K562 (cell line): ENCODE data around the gene PEX5L.

Source experiments
- CREB1 ChIP-seq, 2 experiments: sonication (generic) in 1 of 2; formaldehyde crosslinking in 1 of 2; IDR thresholded peaks; 2 replicates each; pipeline versions ENCODE4 v1.6.1 to v1.8.0; 2012 to 2022; ENCODE audit warnings: inconsistent platforms in 1 of 2, mild to moderate bottlenecking in 1 of 2, missing genetic modification reagents in 1 of 2, moderate library complexity in 1 of 2
- CTCF ChIP-seq, 3 experiments: IDR thresholded peaks in 2 of 3; conservative IDR thresholded peaks in 1 of 3; 2 replicates each; pipeline ENCODE4 v1.5.1; 2011 to 2012; ENCODE audit warnings: low read length in 3 of 3, mild to moderate bottlenecking in 3 of 3, control low read depth in 2 of 3, improper control_type of control experiment in 1 of 3, inconsistent platforms in 1 of 3, low read depth in 1 of 3, mixed read lengths in 1 of 3, moderate library complexity in 1 of 3; ENCODE audit not compliant: insufficient read depth in 2 of 3
- FOSL1 ChIP-seq: fragments of 200-800 bp; sonication (Bioruptor generic); conservative IDR thresholded peaks from 2 replicates; pipeline ENCODE4 v1.6.1; 2016; ENCODE audit warnings: missing genetic modification characterization, missing compliant biosample characterization
- MYC ChIP-seq, 2 experiments: fragments of 250-450 bp in 1 of 2; sonication (Bioruptor Pico) in 1 of 2; IDR thresholded peaks; 2 replicates each; pipeline versions ENCODE4 v1.5.1 to v1.6.1; 2012 to 2021; ENCODE audit warnings: low read depth in 2 of 2, borderline replicate concordance in 1 of 2, improper control_type of control experiment in 1 of 2, low read length in 1 of 2, mild to moderate bottlenecking in 1 of 2, moderate library complexity in 1 of 2
- PHF8 ChIP-seq: fragments of 200-600 bp; sonication (generic); IDR thresholded peaks from 2 replicates; pipeline ENCODE4 v1.6.1; 2012; ENCODE audit warnings: mixed run types, mild to moderate bottlenecking, inconsistent platforms, low read length, moderate library complexity, borderline replicate concordance
- POLR2A ChIP-seq: fragments of 450-650 bp; conservative IDR thresholded peaks from 2 replicates; pipeline ENCODE4 v1.6.1; 2016
- POLR2AphosphoS5 ChIP-seq: IDR thresholded peaks from 2 replicates; pipeline ENCODE4 v1.6.1; 2011; ENCODE audit warnings: mild to moderate bottlenecking, low read depth, low read length, moderate library complexity; ENCODE audit not compliant: control insufficient read depth, insufficient read depth
- TBP ChIP-seq: optimal IDR thresholded peaks from 2 replicates; pipeline ENCODE3; 2011; ENCODE audit warnings: low read depth, low read length, improper control_type of control experiment
- USF2 ChIP-seq: sonication (generic); formaldehyde crosslinking; IDR thresholded peaks from 2 replicates; pipeline ENCODE4 v1.5.0; 2020; ENCODE audit warnings: missing genetic modification reagents
- ZBTB43 ChIP-seq: sonication (generic); formaldehyde crosslinking; IDR thresholded peaks from 2 replicates; pipeline ENCODE4 v1.8.0; 2023; ENCODE audit warnings: mild to moderate bottlenecking, missing genetic modification reagents
- ZKSCAN3 ChIP-seq: fragments of 250-450 bp; sonication (Bioruptor Pico); IDR thresholded peaks from 2 replicates; pipeline ENCODE4 v1.4.0; 2020
- ZNF609 ChIP-seq: sonication (generic); formaldehyde crosslinking; IDR thresholded peaks from 2 replicates; pipeline ENCODE4 v1.8.1; 2023; ENCODE audit warnings: missing genetic modification reagents, mild to moderate bottlenecking, borderline replicate concordance
- ZNF764 ChIP-seq: fragments of 250-450 bp; sonication (Bioruptor Pico); IDR thresholded peaks from 2 replicates; pipeline ENCODE4 v1.4.0; 2020; ENCODE audit warnings: low read depth, mild to moderate bottlenecking, moderate library complexity

GRCh38 chr3:179745079-179745478 is 291.7 kb downstream of the PEX5L start:
- TF ChIP-seq CTCF (IDR thresholded peaks at IDR 0.05 in 2 of 3, conservative IDR thresholded peaks at IDR 0.05 in 1 of 3; ENCODE audit: insufficient read depth in 2 of 3, low read depth in 1 of 3, low read length in 3 of 3) (no peak), PHF8 (no peak), ZKSCAN3 (CRISPR knock-in tag) (no peak), TBP (no peak), FOSL1 (tag) (no peak), ZNF609 (CRISPR knock-in tag) (no peak), MYC (IDR thresholded peaks at IDR 0.05; ENCODE audit: low read depth, low read length) (no peak), MYC (CRISPR knock-in tag; IDR thresholded peaks at IDR 0.05; ENCODE audit: borderline replicate concordance, low read depth) (no peak), POLR2AphosphoS5 (no peak), POLR2A (no peak), ZBTB43 (CRISPR knock-in tag) (no peak), ZNF764 (CRISPR knock-in tag) (no peak), USF2 (CRISPR knock-in tag) (no peak), CREB1 (IDR thresholded peaks at IDR 0.05) (no peak), CREB1 (CRISPR knock-in tag; IDR thresholded peaks at IDR 0.05) (no peak)
